ENCODE data around the gene CTBP1. TPM values are rescaled to one million over a fixed set of nuclear protein-coding genes. Genes with fewer than 3 reads are reported as not detected.

The CTBP1 gene
- total and polyA plus RNA-seq, 2 donors (not counting 1 experiment from before 2014, with no cell fraction given): 212 to 343 TPM

- no peak overlapping the region for H3K27ac Mint-ChIP-seq
Measured at GRCh38 chr4:1170156-1170975, 78.6 kb downstream of the CTBP1 start.

More at GRCh38 chr4:1170156-1170975, 78.6 kb downstream of the CTBP1 start:
- H3K4me3 ChIP-seq (ENCODE audit: control extremely low read depth in 1 of 5, extremely low read depth in 1 of 5, insufficient read depth in 1 of 5, low read depth in 2 of 5, low read length in 4 of 5): peak overlapping the region in 2 of 5 experiments; percentile 4 to 61
- peak overlapping the region; percentile 97 for H3K4me2 ChIP-seq (replicated peaks; ENCODE audit: low read depth, low read length, poor library complexity, severe bottlenecking)
- H3K27ac ChIP-seq (ENCODE audit: low read length in 2 of 2): no peak overlapping the region
- peaks cover 8% of the 10 kb centered on the region for H3K27me3 Mint-ChIP-seq
- peaks cover 15% of the 10 kb centered on the region for H3K79me2 ChIP-seq (ENCODE audit: control insufficient read depth, insufficient read depth, low read length)
- peaks cover 0 to 23% (median 0%) of the 10 kb centered on the region in 3 donors for H3K9me3 ChIP-seq (ENCODE audit: control extremely low read depth in 1 of 3, control insufficient read depth in 2 of 3, insufficient read depth in 1 of 3, low read length in 2 of 3)
- H3K4me1 ChIP-seq (ENCODE audit: control insufficient read depth in 2 of 2, insufficient read depth in 2 of 2, low read length in 2 of 2): peaks cover 28 to 43% of the 10 kb centered on the region in 2 donors
- H2AFZ ChIP-seq (ENCODE audit: insufficient read depth, low read depth, low read length, poor library complexity, severe bottlenecking): no peak overlapping the region
- WGBS (ENCODE audit: insufficient coverage): 78% methylated on average over 34 of the region's 37 CpGs
- intact Hi-C loops (cut with micrococcal nuclease): no loop called here
- ChIA-PET CTCF (interaction anchor here (0.8 to 1.2 kb wide), 2 partner anchors 10 to 33 kb away, joined by 3 read pairs; no protein-coding TSS in a partner anchor), POLR2A (no interaction called here)
- DNase-seq (peak; percentile 22), ATAC-seq (ENCODE audit: low read depth) (no peak)
- no peak for TF ChIP-seq EZH2 (IDR thresholded peaks at IDR 0.05; ENCODE audit: borderline replicate concordance, insufficient read depth, low read depth, low read length, poor library complexity, severe bottlenecking)
- TF ChIP-seq CTCF (IDR thresholded peaks at IDR 0.05): no peak
- no peaks in the 10 kb centered on the region for H3K36me3 ChIP-seq (replicated peaks in 1 of 2; ENCODE audit: control extremely low read depth in 1 of 2, control insufficient read depth in 1 of 2, extremely low read depth in 1 of 2, insufficient read depth in 2 of 2, low read length in 1 of 2)
- no peaks in the 10 kb centered on the region for H3K9me3 Mint-ChIP-seq (ENCODE audit: insufficient read depth)
- peak overlapping the region; percentile 68 for H3K4me3 Mint-ChIP-seq
- H3K27me3 ChIP-seq (replicated peaks in 1 of 4; ENCODE audit: control extremely low read depth in 1 of 4, control insufficient read depth in 3 of 4, insufficient read depth in 4 of 4, low read length in 3 of 4): peaks cover 0 to 30% (median 14%) of the 10 kb centered on the region in 4 experiments
- H3K9ac ChIP-seq (ENCODE audit: low read length): peak overlapping the region; percentile 68
- peaks cover 7% of the 10 kb centered on the region for H4K20me1 ChIP-seq (ENCODE audit: control insufficient read depth, insufficient read depth, low read length, poor library complexity, severe bottlenecking)
- peaks cover 31% of the 10 kb centered on the region for H3K4me1 Mint-ChIP-seq
